Astrocyte (in vitro differentiated cells and primary cell): Measurements from ENCODE around the gene PCDHGA10. TPM values are rescaled to one million over a fixed set of nuclear protein-coding genes. Genes with fewer than 3 reads are reported as not detected.

Source experiments
- DNase-seq: peaks from one replicate; pipeline ENCODE4 v3.0.0-alpha.2; 2010; ENCODE audit warnings: low read depth
- FAIRE-seq: peaks from 2 replicates; lab custom pipeline; 2011; peaks lifted over from hg19 to GRCh38; lab: Jason Lieb, UNC
- H2AFZ ChIP-seq: 2 replicates; pipeline ENCODE4 v1.6.0; 2012; ENCODE audit warnings: low read depth, low read length, inconsistent platforms
- H3K27ac ChIP-seq: 2 replicates; pipeline ENCODE4 v1.5.1; 2011; ENCODE audit warnings: low read depth, low read length, inconsistent platforms
- H3K27me3 ChIP-seq: 2 replicates; pipeline ENCODE4 v1.6.0; 2011; ENCODE audit warnings: low read length, inconsistent platforms; ENCODE audit not compliant: insufficient read depth
- H3K36me3 ChIP-seq: 2 replicates; pipeline ENCODE4 v1.5.1; 2011; ENCODE audit warnings: low read length, inconsistent platforms; ENCODE audit not compliant: insufficient read depth
- H3K4me1 ChIP-seq: 2 replicates; pipeline ENCODE4 v1.5.1; 2011; ENCODE audit warnings: low read length, inconsistent platforms; ENCODE audit not compliant: insufficient read depth
- H3K4me2 ChIP-seq: 2 replicates; pipeline ENCODE4 v1.6.0; 2012; ENCODE audit warnings: low read length, inconsistent platforms
- H3K4me3 ChIP-seq: 2 replicates; pipeline ENCODE4 v1.5.1; 2011; ENCODE audit warnings: low read depth, mild to moderate bottlenecking, low read length, inconsistent platforms; ENCODE audit not compliant: insufficient read depth
- H3K79me2 ChIP-seq: 2 replicates; pipeline ENCODE4 v1.6.0; 2012; ENCODE audit warnings: mild to moderate bottlenecking, low read length, inconsistent platforms; ENCODE audit not compliant: insufficient read depth
- H3K9ac ChIP-seq: 2 replicates; pipeline ENCODE4 v1.6.0; 2012; ENCODE audit warnings: mild to moderate bottlenecking, low read length, inconsistent platforms
- H3K9me3 ChIP-seq: 2 replicates; pipeline ENCODE4 v1.5.1; 2012; ENCODE audit warnings: low read depth, mild to moderate bottlenecking, low read length, inconsistent platforms; ENCODE audit not compliant: insufficient read depth
- H4K20me1 ChIP-seq: 2 replicates; pipeline ENCODE4 v1.6.0; 2012; ENCODE audit warnings: low read length, inconsistent platforms; ENCODE audit not compliant: insufficient read depth
- H3K27ac Mint-ChIP-seq: one replicate; pipeline ENCODE4 v1.8.0; 2021; ENCODE audit warnings: mild to moderate bottlenecking, mixed read lengths; ENCODE audit not compliant: unreplicated experiment
- H3K27me3 Mint-ChIP-seq: one replicate; pipeline ENCODE4 v1.8.0; 2021; ENCODE audit warnings: low read depth, mixed read lengths; ENCODE audit not compliant: unreplicated experiment
- H3K36me3 Mint-ChIP-seq: one replicate; pipeline ENCODE4 v1.8.0; 2021; ENCODE audit warnings: low read depth, mixed read lengths; ENCODE audit not compliant: unreplicated experiment
- H3K4me1 Mint-ChIP-seq: one replicate; pipeline ENCODE4 v1.8.0; 2021; ENCODE audit warnings: low read depth, mixed read lengths; ENCODE audit not compliant: unreplicated experiment
- H3K4me3 Mint-ChIP-seq: one replicate; pipeline ENCODE4 v1.8.0; 2021; ENCODE audit warnings: mild to moderate bottlenecking, moderate library complexity, mixed read lengths; ENCODE audit not compliant: unreplicated experiment
- H3K9me3 Mint-ChIP-seq: one replicate; pipeline ENCODE4 v1.8.0; 2021; ENCODE audit warnings: mild to moderate bottlenecking, mixed read lengths; ENCODE audit not compliant: unreplicated experiment
- CTCF ChIP-seq: IDR thresholded peaks from 2 replicates; pipeline ENCODE4 v1.5.1; 2011; ENCODE audit warnings: low read depth, mild to moderate bottlenecking, inconsistent platforms, low read length, moderate library complexity; ENCODE audit not compliant: insufficient read depth
- EZH2 ChIP-seq: IDR thresholded peaks from 2 replicates; pipeline ENCODE4 v1.6.1; 2012; ENCODE audit warnings: mild to moderate bottlenecking, low read length, inconsistent platforms; ENCODE audit not compliant: insufficient read depth
- total RNA-seq: library from RNA; stranded (reverse); gene quantifications from 2 replicates; pipeline ENCODE4 v1.2.1, GENCODE V29; 2021

PCDHGA10 gene
- total RNA-seq, 1 donor from 2014 or later: 34.0 TPM

GRCh38 chr5:141398608-141399007 is 14.2 kb upstream of the PCDHGA10 start:
- TF ChIP-seq EZH2 (no peak), CTCF (no peak)
- peaks cover 28% of the 10 kb centered on the region for H3K9me3 Mint-ChIP-seq
- peaks cover 26% of the 10 kb centered on the region for H3K36me3 Mint-ChIP-seq
- H3K4me2 ChIP-seq: peak overlapping the region; percentile 48
- no peaks in the 10 kb centered on the region for H3K27me3 Mint-ChIP-seq
- H3K27me3 ChIP-seq: no peaks in the 10 kb centered on the region
- no peak overlapping the region for H3K27ac ChIP-seq
- no peak overlapping the region for H2AFZ ChIP-seq
- H3K4me1 Mint-ChIP-seq: no peaks in the 10 kb centered on the region
- H3K9ac ChIP-seq: no peak overlapping the region
- DNase-seq (no peak), FAIRE-seq (no peak)
- H3K36me3 ChIP-seq: no peaks in the 10 kb centered on the region
- no peak overlapping the region for H3K4me3 ChIP-seq
- no peak overlapping the region for H3K4me3 Mint-ChIP-seq
- H3K9me3 ChIP-seq: peaks cover 42% of the 10 kb centered on the region
- no peak overlapping the region for H3K27ac Mint-ChIP-seq
- no peaks in the 10 kb centered on the region for H3K79me2 ChIP-seq
- no peaks in the 10 kb centered on the region for H4K20me1 ChIP-seq
- no peaks in the 10 kb centered on the region for H3K4me1 ChIP-seq

GRCh38 chr5:141399555-141400258 is 13.1 kb upstream of the PCDHGA10 start:
- Histone ChIP-seq H3K36me3 (no peaks in the 10 kb centered on the region), H2AFZ (no peak overlapping the region), H3K4me2 (peak overlapping the region; percentile 31), H3K4me1 (no peaks in the 10 kb centered on the region), H3K79me2 (peaks cover 5% of the 10 kb centered on the region), H3K9ac (no peak overlapping the region), H3K27me3 (no peaks in the 10 kb centered on the region), H4K20me1 (no peaks in the 10 kb centered on the region), H3K9me3 (peaks cover 44% of the 10 kb centered on the region), H3K4me3 (no peak overlapping the region), H3K27ac (no peak overlapping the region)
- peaks cover 20% of the 10 kb centered on the region for H3K9me3 Mint-ChIP-seq
- TF ChIP-seq CTCF (no peak), EZH2 (no peak)
- peaks cover 20% of the 10 kb centered on the region for H3K36me3 Mint-ChIP-seq
- H3K27me3 Mint-ChIP-seq: no peaks in the 10 kb centered on the region
- no peak overlapping the region for H3K4me3 Mint-ChIP-seq
- H3K27ac Mint-ChIP-seq: no peak overlapping the region
- no peaks in the 10 kb centered on the region for H3K4me1 Mint-ChIP-seq
- DNase-seq (no peak), FAIRE-seq (no peak)
